Activated naive CD4-positive, alpha-beta T cell treated with anti-CD3 and anti-CD28 coated beads for 36 hours (primary cell): ENCODE measurements around the gene TOX2. TPM values are rescaled to one million over a fixed set of nuclear protein-coding genes. Genes with fewer than 3 reads are reported as not detected.
A peak's percentile ranks its signal among the peaks of the same experiment; 100 is the strongest.

Experiments used
- CTCF ChIA-PET: fragments of 350-600 bp; sonication (Branson Sonifier 250); formaldehyde crosslinking; loops from one replicate; lab custom pipeline; 2021; ENCODE audit warnings: antibody characterized with exemption; lab: Charles Lee
- DNase-seq: peaks from one replicate; pipeline ENCODE4 v3.0.0-alpha.2; 2020
- H3K27ac Mint-ChIP-seq: one replicate; pipeline ENCODE4 v1.8.0; 2021; ENCODE audit warnings: mild to moderate bottlenecking, mixed read lengths
- H3K27me3 Mint-ChIP-seq: one replicate; pipeline ENCODE4 v1.8.0; 2021; ENCODE audit warnings: low read depth, mixed read lengths
- H3K36me3 Mint-ChIP-seq: one replicate; pipeline ENCODE4 v1.8.0; 2021; ENCODE audit warnings: low read depth, mixed read lengths
- H3K4me1 Mint-ChIP-seq: one replicate; pipeline ENCODE4 v1.8.0; 2021; ENCODE audit warnings: low read depth, mixed read lengths
- H3K4me3 Mint-ChIP-seq: one replicate; pipeline ENCODE4 v1.8.0; 2021; ENCODE audit warnings: mild to moderate bottlenecking, moderate library complexity, mixed read lengths
- H3K9me3 Mint-ChIP-seq: one replicate; pipeline ENCODE4 v1.8.0; 2021; ENCODE audit warnings: mixed read lengths
- intact Hi-C: fragments of 100-400 bp; cut with micrococcal nuclease; formaldehyde crosslinking; loops from one replicate; pipeline ENCODE4 v1.15.1; 2023
- total RNA-seq, 2 experiments: library from RNA; stranded (reverse); gene quantifications; one replicate each; pipeline ENCODE4 v1.2.3, GENCODE V29; 2021

TOX2 gene
- total RNA-seq, 2 experiments from 2014 or later, result 1.2 to 1.6 TPM

- peak; percentile 61 for DNase-seq
- H3K9me3 Mint-ChIP-seq, result no peaks in the 10 kb centered on the region
- H3K27me3 Mint-ChIP-seq, result no peaks in the 10 kb centered on the region
- H3K4me3 Mint-ChIP-seq, result peak overlapping the region; percentile 72
- CTCF ChIA-PET, result interaction anchor here (1.2 to 1.8 kb wide), 4 partner anchors 10 to 320 kb away, joined by 4 to 10 read pairs (median 4); no protein-coding TSS in a partner anchor
- H3K4me1 Mint-ChIP-seq, result peaks cover 75% of the 10 kb centered on the region
- H3K27ac Mint-ChIP-seq, result peak overlapping the region; percentile 90
- no peaks in the 10 kb centered on the region for H3K36me3 Mint-ChIP-seq
- intact Hi-C loops, result loop anchor here (2.0 kb wide), 1 partner anchor 70 kb away; no protein-coding TSS in a partner anchor
Measured at GRCh38 chr20:44070139-44070900, 155.7 kb downstream of the TOX2 start.

GRCh38 chr20:44071057-44071456 is 156.4 kb downstream of the TOX2 start:
- Mint-ChIP-seq H3K4me1 (peaks cover 75% of the 10 kb centered on the region), H3K27ac (no peak overlapping the region), H3K27me3 (no peaks in the 10 kb centered on the region), H3K9me3 (no peaks in the 10 kb centered on the region), H3K36me3 (no peaks in the 10 kb centered on the region), H3K4me3 (no peak overlapping the region)
- no peak for DNase-seq
- intact Hi-C loops, result loop anchor here (2.0 kb wide), 1 partner anchor 70 kb away; no protein-coding TSS in a partner anchor
- CTCF ChIA-PET, result interaction anchor here (1.6 to 3.4 kb wide), 3 partner anchors 9 to 321 kb away, joined by 4 to 11 read pairs (median 10); no protein-coding TSS in a partner anchor

- H3K27ac Mint-ChIP-seq, result no peak overlapping the region
- DNase-seq, result no peak
- H3K36me3 Mint-ChIP-seq, result no peaks in the 10 kb centered on the region
- CTCF ChIA-PET, result interaction anchor here (1.2 to 3.4 kb wide), 3 partner anchors 9 to 322 kb away, joined by 6 to 11 read pairs (median 10); no protein-coding TSS in a partner anchor
- H3K4me1 Mint-ChIP-seq, result peaks cover 75% of the 10 kb centered on the region
- intact Hi-C loops, result loop anchor here (2.0 kb wide), 1 partner anchor 71 kb away; no protein-coding TSS in a partner anchor
- H3K27me3 Mint-ChIP-seq, result no peaks in the 10 kb centered on the region
- H3K4me3 Mint-ChIP-seq, result no peak overlapping the region
- no peaks in the 10 kb centered on the region for H3K9me3 Mint-ChIP-seq
Measured at GRCh38 chr20:44071526-44072111, 157.0 kb downstream of the TOX2 start.

- CTCF ChIA-PET, result interaction anchor here (1.0 to 3.4 kb wide), 3 partner anchors 8 to 323 kb away, joined by 3 to 11 read pairs (median 6); no protein-coding TSS in a partner anchor
Measured at GRCh38 chr20:44072384-44072783, 157.7 kb downstream of the TOX2 start.

GRCh38 chr20:44073011-44073674 is 158.5 kb downstream of the TOX2 start:
- no peak for DNase-seq
- H3K4me1 Mint-ChIP-seq, result peaks cover 69% of the 10 kb centered on the region
- intact Hi-C loops, result no loop called here
- CTCF ChIA-PET, result interaction anchor here (0.5 to 3.4 kb wide), 4 partner anchors 7 to 324 kb away, joined by 3 to 11 read pairs (median 4); no protein-coding TSS in a partner anchor
- no peaks in the 10 kb centered on the region for H3K9me3 Mint-ChIP-seq
- no peak overlapping the region for H3K27ac Mint-ChIP-seq
- H3K27me3 Mint-ChIP-seq, result no peaks in the 10 kb centered on the region
- no peak overlapping the region for H3K4me3 Mint-ChIP-seq
- H3K36me3 Mint-ChIP-seq, result no peaks in the 10 kb centered on the region

More at GRCh38 chr20:44072384-44072783, 157.7 kb downstream of the TOX2 start:
- no peak overlapping the region for H3K27ac Mint-ChIP-seq
- peaks cover 75% of the 10 kb centered on the region for H3K4me1 Mint-ChIP-seq
- no peak for DNase-seq
- no peaks in the 10 kb centered on the region for H3K9me3 Mint-ChIP-seq
- no peak overlapping the region for H3K4me3 Mint-ChIP-seq
- intact Hi-C loops, result no loop called here
- H3K36me3 Mint-ChIP-seq, result no peaks in the 10 kb centered on the region
- no peaks in the 10 kb centered on the region for H3K27me3 Mint-ChIP-seq

GRCh38 chr20:44073675-44074071 is 159.0 kb downstream of the TOX2 start:
- no peak overlapping the region for H3K27ac Mint-ChIP-seq
- no peaks in the 10 kb centered on the region for H3K36me3 Mint-ChIP-seq
- H3K4me3 Mint-ChIP-seq, result no peak overlapping the region
- DNase-seq, result no peak
- peaks cover 67% of the 10 kb centered on the region for H3K4me1 Mint-ChIP-seq
- CTCF ChIA-PET, result interaction anchor here (3.4 kb wide), 1 partner anchor 324 kb away, joined by 11 read pairs; no protein-coding TSS in a partner anchor
- no peaks in the 10 kb centered on the region for H3K9me3 Mint-ChIP-seq
- no peaks in the 10 kb centered on the region for H3K27me3 Mint-ChIP-seq
- intact Hi-C loops, result loop anchor here (1.0 kb wide), 1 partner anchor 322 kb away; no protein-coding TSS in a partner anchor

- peak; percentile 51 for DNase-seq
- CTCF ChIA-PET, result interaction anchor here (3.4 kb wide), 1 partner anchor 325 kb away, joined by 11 read pairs; no protein-coding TSS in a partner anchor
- Mint-ChIP-seq H3K36me3 (no peaks in the 10 kb centered on the region), H3K9me3 (no peaks in the 10 kb centered on the region), H3K4me1 (peaks cover 58% of the 10 kb centered on the region), H3K4me3 (no peak overlapping the region), H3K27me3 (no peaks in the 10 kb centered on the region), H3K27ac (no peak overlapping the region)
- intact Hi-C loops, result loop anchor here (1.0 kb wide), 1 partner anchor 323 kb away; no protein-coding TSS in a partner anchor
Measured at GRCh38 chr20:44074252-44075151, 159.8 kb downstream of the TOX2 start.

GRCh38 chr20:44075191-44075949 is 160.7 kb downstream of the TOX2 start:
- CTCF ChIA-PET, result no interaction called here
- intact Hi-C loops, result no loop called here
- H3K27me3 Mint-ChIP-seq, result no peaks in the 10 kb centered on the region
- no peak overlapping the region for H3K27ac Mint-ChIP-seq
- H3K4me1 Mint-ChIP-seq, result peaks cover 52% of the 10 kb centered on the region
- H3K4me3 Mint-ChIP-seq, result no peak overlapping the region
- DNase-seq, result no peak
- H3K36me3 Mint-ChIP-seq, result no peaks in the 10 kb centered on the region
- no peaks in the 10 kb centered on the region for H3K9me3 Mint-ChIP-seq

DNA sequence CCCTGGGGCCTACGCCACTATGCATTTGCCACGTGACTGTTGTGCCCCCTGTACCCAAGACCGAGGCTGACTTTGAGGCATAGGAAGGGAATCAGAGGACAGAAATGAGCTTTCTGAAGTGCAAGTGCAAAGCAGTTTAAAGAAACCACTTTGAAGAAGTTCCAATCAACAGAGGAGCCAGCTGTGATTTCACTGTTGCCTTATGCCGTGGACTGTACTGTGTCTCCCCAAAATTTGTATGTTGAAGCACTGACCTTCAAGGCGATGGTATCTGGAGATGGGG is 161.2 kb downstream of the TOX2 start:
- intact Hi-C loops, result no loop called here
- Mint-ChIP-seq H3K4me1 (peaks cover 53% of the 10 kb centered on the region), H3K27ac (no peak overlapping the region), H3K9me3 (no peaks in the 10 kb centered on the region), H3K4me3 (no peak overlapping the region), H3K27me3 (no peaks in the 10 kb centered on the region), H3K36me3 (no peaks in the 10 kb centered on the region)
- DNase-seq, result no peak
- CTCF ChIA-PET, result no interaction called here

DNA sequence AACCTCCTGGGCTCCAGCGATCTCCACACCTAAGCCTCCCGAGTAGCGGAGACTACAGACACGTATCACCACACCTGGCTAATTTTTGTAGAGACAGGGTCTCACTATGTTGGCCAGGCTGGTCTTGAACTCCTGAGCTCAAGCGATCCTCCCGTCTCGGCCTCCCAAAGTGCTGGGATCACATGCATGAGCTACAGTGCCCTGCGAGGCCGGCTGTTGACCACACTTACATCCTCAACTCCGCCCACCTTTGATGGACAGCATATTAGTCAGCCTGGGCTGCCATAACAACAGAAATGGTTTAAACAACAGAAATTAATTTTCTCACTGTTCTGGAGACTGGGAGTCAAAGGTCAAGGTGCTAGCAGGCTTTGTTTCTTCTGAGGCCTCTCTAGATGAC is 164.6 kb downstream of the TOX2 start:
- Mint-ChIP-seq H3K4me3 (no peak overlapping the region), H3K4me1 (peaks cover 23% of the 10 kb centered on the region), H3K36me3 (no peaks in the 10 kb centered on the region), H3K9me3 (no peaks in the 10 kb centered on the region), H3K27ac (no peak overlapping the region), H3K27me3 (no peaks in the 10 kb centered on the region)
- no peak for DNase-seq
- CTCF ChIA-PET, result interaction anchor here (0.6 to 6.1 kb wide), 6 partner anchors 21 to 541 kb away, joined by 3 to 79 read pairs (median 4); no protein-coding TSS in a partner anchor
- intact Hi-C loops, result no loop called here

- intact Hi-C loops, result loop anchor here (1.0 kb wide), 7 partner anchors 24 to 631 kb away; no protein-coding TSS in a partner anchor
- Mint-ChIP-seq H3K9me3 (no peaks in the 10 kb centered on the region), H3K27ac (no peak overlapping the region), H3K27me3 (no peaks in the 10 kb centered on the region), H3K4me1 (peaks cover 15% of the 10 kb centered on the region), H3K4me3 (no peak overlapping the region), H3K36me3 (no peaks in the 10 kb centered on the region)
- CTCF ChIA-PET, result interaction anchor here (0.6 to 6.1 kb wide), 23 partner anchors 8 to 562 kb away, joined by 3 to 79 read pairs (median 5); no protein-coding TSS in a partner anchor
- DNase-seq, result no peak
Measured at GRCh38 chr20:44080064-44080463, 165.4 kb downstream of the TOX2 start.
